Endodermal cell (in vitro differentiated cells): Measurements from ENCODE around the gene GSTA5. TPM values are rescaled to one million over a fixed set of nuclear protein-coding genes. Genes with fewer than 3 reads are reported as not detected.
"Not testable (repeated sequence)": the region's sequence is repeated elsewhere in the genome, so short reads cannot be mapped to it uniquely, and the experiment has no call there.

Experiments
- DNase-seq: peaks from one replicate; pipeline ENCODE4 v3.0.0-alpha.2; 2017
- H3K27ac ChIP-seq: 2 replicates; pipeline ENCODE4 v1.5.1; 2013; ENCODE audit warnings: mild to moderate bottlenecking, low read depth, low read length, moderate library complexity
- H3K27me3 ChIP-seq: 2 replicates; pipeline ENCODE4 v1.6.1; 2013; ENCODE audit warnings: mild to moderate bottlenecking, low read length, moderate library complexity; ENCODE audit not compliant: insufficient read depth, control insufficient read depth, poor library complexity, severe bottlenecking
- H3K36me3 ChIP-seq: 2 replicates; pipeline ENCODE4 v1.7.0; 2013; ENCODE audit warnings: mild to moderate bottlenecking, low read length, moderate library complexity; ENCODE audit not compliant: control insufficient read depth, insufficient read depth
- H3K4me1 ChIP-seq: one replicate; pipeline ENCODE4 v1.7.0; 2013; ENCODE audit warnings: low read length; ENCODE audit not compliant: control insufficient read depth, insufficient read depth
- H3K4me3 ChIP-seq: 2 replicates; pipeline ENCODE4 v1.5.1; 2013; ENCODE audit warnings: mild to moderate bottlenecking, low read length, moderate library complexity
- H3K9ac ChIP-seq: 2 replicates; pipeline ENCODE4 v1.6.1; 2013; ENCODE audit warnings: mild to moderate bottlenecking, low read length, moderate library complexity; ENCODE audit not compliant: poor library complexity, severe bottlenecking; ENCODE audit errors: extremely low read depth
- H3K9me3 ChIP-seq: 2 replicates; pipeline ENCODE4 v1.6.1; 2013; ENCODE audit warnings: mild to moderate bottlenecking, low read length, moderate library complexity; ENCODE audit not compliant: control insufficient read depth
- H3K27ac Mint-ChIP-seq: 2 replicates; pipeline ENCODE4 v1.8.0; 2020; ENCODE audit warnings: mixed read lengths
- H3K27me3 Mint-ChIP-seq: 2 replicates; pipeline ENCODE4 v1.8.0; 2021; ENCODE audit warnings: mild to moderate bottlenecking, mixed read lengths; ENCODE audit not compliant: insufficient read depth
- H3K36me3 Mint-ChIP-seq: 2 replicates; pipeline ENCODE4 v1.8.0; 2020; ENCODE audit warnings: low read depth, mixed read lengths
- H3K4me1 Mint-ChIP-seq: 2 replicates; pipeline ENCODE4 v1.8.0; 2020; ENCODE audit warnings: mixed read lengths
- H3K4me3 Mint-ChIP-seq: 2 replicates; pipeline ENCODE4 v1.8.0; 2020; ENCODE audit warnings: mild to moderate bottlenecking, moderate library complexity, mixed read lengths
- H3K9me3 Mint-ChIP-seq: 2 replicates; pipeline ENCODE4 v1.8.0; 2020; ENCODE audit warnings: mild to moderate bottlenecking, mixed read lengths
- WGBS, 2 experiments: methylation state at CpG; one replicate each; pipeline versions ENCODE4 v1.1.5 to v1.1.7; 2013; ENCODE audit warnings: missing lambda C conversion rate in 2 of 2, mixed read lengths in 1 of 2; ENCODE audit not compliant: insufficient coverage in 1 of 2, insufficient read length in 1 of 2; 5-methylcytosine and 5-hydroxymethylcytosine counted together
- total RNA-seq, 2 donors: library from RNA; stranded (reverse); fragmentation: NEBNext Ultra II Directional in 1 of 2; extraction: Animal tissue kit (Norgen Biotek cat#: 25700) in 1 of 2; gene quantifications; 2 replicates in 1 of 2; 3 replicates in 1 of 2; pipeline ENCODE4 v1.2.1, GENCODE V29; 2021
- TF ChIP-seq, protein P1 (sequence below): fragments of 200-600 bp; sonication (generic); conservative IDR thresholded peaks from 2 replicates; pipeline ENCODE4 v1.5.0; 2021; ENCODE audit warnings: antibody characterized with exemption, mild to moderate bottlenecking

Gene GSTA5
- total RNA-seq, 2 donors from 2014 or later: not detected

GRCh38 chr6:52834481-52834880 is 6.1 kb downstream of the GSTA5 start:
- TF ChIP-seq, protein P1, sequence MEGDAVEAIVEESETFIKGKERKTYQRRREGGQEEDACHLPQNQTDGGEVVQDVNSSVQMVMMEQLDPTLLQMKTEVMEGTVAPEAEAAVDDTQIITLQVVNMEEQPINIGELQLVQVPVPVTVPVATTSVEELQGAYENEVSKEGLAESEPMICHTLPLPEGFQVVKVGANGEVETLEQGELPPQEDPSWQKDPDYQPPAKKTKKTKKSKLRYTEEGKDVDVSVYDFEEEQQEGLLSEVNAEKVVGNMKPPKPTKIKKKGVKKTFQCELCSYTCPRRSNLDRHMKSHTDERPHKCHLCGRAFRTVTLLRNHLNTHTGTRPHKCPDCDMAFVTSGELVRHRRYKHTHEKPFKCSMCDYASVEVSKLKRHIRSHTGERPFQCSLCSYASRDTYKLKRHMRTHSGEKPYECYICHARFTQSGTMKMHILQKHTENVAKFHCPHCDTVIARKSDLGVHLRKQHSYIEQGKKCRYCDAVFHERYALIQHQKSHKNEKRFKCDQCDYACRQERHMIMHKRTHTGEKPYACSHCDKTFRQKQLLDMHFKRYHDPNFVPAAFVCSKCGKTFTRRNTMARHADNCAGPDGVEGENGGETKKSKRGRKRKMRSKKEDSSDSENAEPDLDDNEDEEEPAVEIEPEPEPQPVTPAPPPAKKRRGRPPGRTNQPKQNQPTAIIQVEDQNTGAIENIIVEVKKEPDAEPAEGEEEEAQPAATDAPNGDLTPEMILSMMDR: no peak
- peaks cover 3% of the 10 kb centered on the region for H3K4me1 Mint-ChIP-seq
- 91 to 100% methylated on average over 1 of the region's 1 CpG for WGBS, 2 experiments
- no peak overlapping the region for H3K27ac Mint-ChIP-seq
- no peak overlapping the region for H3K9ac ChIP-seq
- no peak overlapping the region for H3K4me3 Mint-ChIP-seq
- peaks cover 2% of the 10 kb centered on the region for H3K9me3 Mint-ChIP-seq
- no peak overlapping the region for H3K27ac ChIP-seq
- H3K27me3 ChIP-seq: no peaks in the 10 kb centered on the region
- H3K36me3 Mint-ChIP-seq: no peaks in the 10 kb centered on the region
- H3K36me3 ChIP-seq: no peaks in the 10 kb centered on the region
- H3K27me3 Mint-ChIP-seq: peaks cover 20% of the 10 kb centered on the region
- H3K4me1 ChIP-seq: no peaks in the 10 kb centered on the region
- DNase-seq: no peak
- H3K4me3 ChIP-seq: no peak overlapping the region
- no peaks in the 10 kb centered on the region for H3K9me3 ChIP-seq

DNA sequence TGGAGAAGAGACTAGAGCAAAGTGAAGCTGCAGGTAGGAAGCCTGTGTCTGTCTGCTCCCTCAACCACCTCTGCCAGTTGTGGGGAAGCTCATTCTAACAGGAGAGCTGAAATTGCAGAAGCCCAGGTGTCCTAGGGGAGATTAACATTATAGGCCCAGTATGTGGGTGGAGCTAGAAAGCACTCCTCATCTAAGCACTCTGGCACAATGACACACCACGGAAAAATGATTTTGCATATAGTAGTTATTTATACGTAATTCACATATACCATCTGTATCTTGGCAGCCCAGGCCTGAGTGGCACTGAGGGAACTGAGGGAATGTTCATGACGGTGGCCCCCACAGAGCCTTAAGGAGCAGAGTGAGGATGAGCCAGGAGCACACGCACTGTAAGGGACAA is 9.7 kb downstream of the GSTA5 start:
- peaks cover 14% of the 10 kb centered on the region for H3K9me3 Mint-ChIP-seq
- not testable (repeated sequence) for H3K4me3 Mint-ChIP-seq, H3K4me1 ChIP-seq, H3K27ac Mint-ChIP-seq, H3K27me3 ChIP-seq, H3K4me1 Mint-ChIP-seq, H3K27ac ChIP-seq, DNase-seq, H3K9me3 ChIP-seq, H3K9ac ChIP-seq, H3K4me3 ChIP-seq, H3K36me3 ChIP-seq, H3K36me3 Mint-ChIP-seq
- WGBS, 2 experiments: 100% methylated on average over 1 of the region's 4 CpGs; no CpG with 5 or more reads in 1 of the 2 experiments
- peaks cover 13% of the 10 kb centered on the region for H3K27me3 Mint-ChIP-seq

DNA sequence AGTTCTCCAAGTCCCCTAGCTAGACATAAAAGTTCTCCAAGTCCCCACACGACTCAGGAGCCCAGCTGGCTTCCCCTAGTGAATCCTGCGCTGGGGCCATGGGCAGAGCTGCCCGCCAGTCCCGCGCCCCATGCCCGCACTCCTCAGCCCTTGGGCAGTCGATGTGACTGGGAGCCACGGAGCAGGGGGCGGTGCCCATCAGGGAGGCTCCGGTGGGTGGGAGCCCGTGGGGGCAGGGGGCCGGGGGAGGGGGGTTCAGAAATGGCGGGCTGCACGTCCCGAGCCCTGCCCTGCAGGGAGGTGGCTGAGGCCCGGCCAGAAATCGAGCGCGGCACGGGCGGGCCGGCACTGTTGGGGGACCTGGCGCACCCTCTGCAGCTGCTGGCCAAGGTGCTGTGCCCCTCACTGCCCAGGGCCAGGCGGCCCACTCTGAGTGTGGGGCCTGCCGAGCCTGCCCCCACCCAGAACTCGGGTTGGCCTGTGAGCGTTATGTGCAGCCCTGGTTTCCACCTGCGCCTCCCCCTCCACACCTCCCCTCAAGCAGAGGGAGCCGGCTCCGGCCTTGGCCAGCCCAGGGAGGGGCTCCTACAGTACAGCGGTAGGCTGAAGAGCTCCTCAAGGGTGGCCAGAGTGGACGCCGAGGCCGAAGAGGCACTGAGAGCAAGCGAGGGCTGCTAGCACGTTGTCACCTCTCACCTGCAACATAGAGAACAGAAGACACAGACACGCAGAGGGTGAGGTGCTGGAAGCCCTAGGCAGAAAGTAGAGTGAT is 11.4 kb downstream of the GSTA5 start:
- WGBS, 2 experiments: 90 to 97% methylated on average over 10 to 37 of the region's 37 CpGs
- no peak for DNase-seq
- peaks cover 29% of the 10 kb centered on the region for H3K9me3 Mint-ChIP-seq
- Histone ChIP-seq H3K36me3 (no peaks in the 10 kb centered on the region), H3K27me3 (no peaks in the 10 kb centered on the region), H3K4me3 (no peak overlapping the region), H3K27ac (no peak overlapping the region), H3K9ac (no peak overlapping the region), H3K9me3 (no peaks in the 10 kb centered on the region), H3K4me1 (no peaks in the 10 kb centered on the region)
- H3K4me3 Mint-ChIP-seq: no peak overlapping the region
- peaks cover 5% of the 10 kb centered on the region for H3K27me3 Mint-ChIP-seq
- no peak overlapping the region for H3K27ac Mint-ChIP-seq
- H3K4me1 Mint-ChIP-seq: no peaks in the 10 kb centered on the region
- peaks cover 5% of the 10 kb centered on the region for H3K36me3 Mint-ChIP-seq
- TF ChIP-seq, protein P1: no peak

- H3K27me3 Mint-ChIP-seq, H3K36me3 ChIP-seq, H3K27ac Mint-ChIP-seq, H3K4me3 ChIP-seq, H3K4me3 Mint-ChIP-seq, DNase-seq, H3K36me3 Mint-ChIP-seq, H3K27ac ChIP-seq, H3K9me3 ChIP-seq, H3K4me1 ChIP-seq, H3K4me1 Mint-ChIP-seq, H3K27me3 ChIP-seq, H3K9ac ChIP-seq: not testable (repeated sequence)
- H3K9me3 Mint-ChIP-seq: peaks cover 29% of the 10 kb centered on the region
- 90 to 93% methylated on average over 4 of the region's 4 CpGs for WGBS, 2 experiments
Measured at GRCh38 chr6:52828621-52829020, 12.0 kb downstream of the GSTA5 start.

DNA sequence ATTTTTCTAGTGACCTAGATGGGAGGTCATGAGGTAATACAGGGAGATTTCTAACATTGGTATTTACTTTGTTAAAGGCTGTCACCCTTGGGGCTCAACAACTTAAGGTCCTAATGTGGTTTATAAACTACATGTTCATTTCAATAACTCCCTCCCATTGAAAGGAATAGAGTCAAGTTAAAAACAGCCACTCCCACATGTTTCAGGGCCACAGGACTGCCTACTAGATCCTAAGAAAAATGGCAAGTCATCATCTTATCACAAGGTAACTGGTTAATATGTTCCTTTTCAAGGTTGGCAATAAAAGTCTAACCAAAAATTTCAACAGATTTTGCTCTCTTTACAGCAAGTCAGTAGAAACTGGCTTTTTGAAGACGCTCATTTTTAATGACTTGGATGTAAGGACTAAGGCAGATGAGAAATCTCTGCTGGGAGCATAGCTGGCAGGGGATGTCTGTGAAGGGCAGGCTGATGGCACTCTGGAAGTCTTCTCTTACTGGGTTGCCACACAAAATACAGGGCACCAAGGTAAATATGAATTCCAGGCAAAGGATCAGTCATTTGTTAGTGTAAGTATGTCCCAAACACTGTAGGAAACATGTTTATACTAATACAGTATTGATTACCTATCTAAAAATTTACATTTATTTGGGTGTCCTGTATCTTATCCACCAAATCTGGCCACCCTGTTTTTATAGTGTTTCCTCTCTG is 13.4 kb downstream of the GSTA5 start:
- not testable (repeated sequence) for H3K36me3 ChIP-seq, H3K4me3 Mint-ChIP-seq, DNase-seq, H3K4me1 Mint-ChIP-seq, H3K36me3 Mint-ChIP-seq, H3K9me3 ChIP-seq, H3K4me3 ChIP-seq, H3K27ac ChIP-seq, H3K4me1 ChIP-seq, H3K27me3 Mint-ChIP-seq, H3K27ac Mint-ChIP-seq, H3K27me3 ChIP-seq, H3K9ac ChIP-seq
- peaks cover 33% of the 10 kb centered on the region for H3K9me3 Mint-ChIP-seq
- WGBS, 2 experiments: no CpG with 5 or more reads among the region's 1 CpG
